GM12875 (cell line): ENCODE measurements around the gene H2BK1.

Source experiments
- H3K4me3 ChIP-seq: one replicate; pipeline ENCODE4 v1.5.1; 2011; ENCODE audit warnings: low read depth, low read length, control low read depth
- TF ChIP-seq, protein P1 (sequence below): IDR thresholded peaks from 2 replicates; pipeline ENCODE4 v1.5.1; 2011; ENCODE audit warnings: low read depth, mild to moderate bottlenecking, control low read depth, inconsistent platforms, low read length, moderate library complexity, borderline replicate concordance; ENCODE audit not compliant: insufficient read depth

The H2BK1 gene

DNA sequence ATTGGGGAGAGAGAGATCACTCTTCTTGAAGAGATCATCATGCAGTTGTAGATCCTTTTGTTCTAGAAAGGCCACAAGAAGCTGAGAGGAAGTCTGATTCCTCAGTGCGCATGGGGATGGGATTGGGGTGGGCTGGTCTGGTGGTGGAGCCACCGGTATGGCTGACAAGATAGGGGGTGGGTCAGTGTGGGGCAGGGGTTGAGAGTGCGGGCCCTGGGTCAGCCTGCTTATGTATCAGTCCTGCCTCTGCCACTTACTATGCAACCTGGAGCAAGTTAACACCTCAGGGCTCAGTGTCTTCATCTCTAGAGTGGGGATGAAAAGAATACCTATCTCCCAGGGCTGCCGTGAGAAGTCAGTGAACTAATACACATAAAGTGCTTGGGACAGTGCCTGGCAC is 30.2 kb upstream of the H2BK1 start:
- TF ChIP-seq, protein P1, sequence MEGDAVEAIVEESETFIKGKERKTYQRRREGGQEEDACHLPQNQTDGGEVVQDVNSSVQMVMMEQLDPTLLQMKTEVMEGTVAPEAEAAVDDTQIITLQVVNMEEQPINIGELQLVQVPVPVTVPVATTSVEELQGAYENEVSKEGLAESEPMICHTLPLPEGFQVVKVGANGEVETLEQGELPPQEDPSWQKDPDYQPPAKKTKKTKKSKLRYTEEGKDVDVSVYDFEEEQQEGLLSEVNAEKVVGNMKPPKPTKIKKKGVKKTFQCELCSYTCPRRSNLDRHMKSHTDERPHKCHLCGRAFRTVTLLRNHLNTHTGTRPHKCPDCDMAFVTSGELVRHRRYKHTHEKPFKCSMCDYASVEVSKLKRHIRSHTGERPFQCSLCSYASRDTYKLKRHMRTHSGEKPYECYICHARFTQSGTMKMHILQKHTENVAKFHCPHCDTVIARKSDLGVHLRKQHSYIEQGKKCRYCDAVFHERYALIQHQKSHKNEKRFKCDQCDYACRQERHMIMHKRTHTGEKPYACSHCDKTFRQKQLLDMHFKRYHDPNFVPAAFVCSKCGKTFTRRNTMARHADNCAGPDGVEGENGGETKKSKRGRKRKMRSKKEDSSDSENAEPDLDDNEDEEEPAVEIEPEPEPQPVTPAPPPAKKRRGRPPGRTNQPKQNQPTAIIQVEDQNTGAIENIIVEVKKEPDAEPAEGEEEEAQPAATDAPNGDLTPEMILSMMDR = no peak
- no peak overlapping the region for H3K4me3 ChIP-seq

DNA sequence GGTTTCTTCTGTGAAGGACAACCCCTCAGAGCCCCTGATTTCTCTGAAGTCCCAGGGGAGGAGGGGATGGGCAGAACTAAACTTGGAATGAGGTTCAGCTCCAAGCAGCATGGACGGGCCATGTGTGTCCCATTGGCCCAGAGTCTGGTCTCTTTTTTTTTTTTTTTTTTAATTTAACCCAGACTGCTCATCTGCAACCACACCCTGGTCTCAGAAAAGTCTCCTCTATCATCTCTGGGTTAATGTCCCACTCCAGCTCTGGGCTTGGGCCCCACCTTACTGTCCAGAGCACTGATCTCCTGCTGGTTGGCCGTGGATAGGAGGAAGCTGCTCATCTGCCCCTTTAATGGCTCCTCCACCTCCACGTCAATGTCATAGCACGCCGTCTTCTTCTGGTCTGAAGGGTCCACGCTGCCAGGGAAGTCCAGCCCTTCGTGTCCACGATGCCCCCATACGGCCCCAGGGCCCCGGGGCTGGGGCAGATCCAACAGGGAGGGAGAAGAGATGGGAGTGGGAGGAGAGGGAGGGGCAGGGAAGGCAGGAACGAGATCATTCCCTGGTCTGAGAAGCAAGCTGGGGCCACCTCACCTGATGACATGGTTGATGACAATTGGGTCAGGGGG is 29.7 kb upstream of the H2BK1 start:
- TF ChIP-seq, protein P1 = no peak
- no peak overlapping the region for H3K4me3 ChIP-seq

DNA sequence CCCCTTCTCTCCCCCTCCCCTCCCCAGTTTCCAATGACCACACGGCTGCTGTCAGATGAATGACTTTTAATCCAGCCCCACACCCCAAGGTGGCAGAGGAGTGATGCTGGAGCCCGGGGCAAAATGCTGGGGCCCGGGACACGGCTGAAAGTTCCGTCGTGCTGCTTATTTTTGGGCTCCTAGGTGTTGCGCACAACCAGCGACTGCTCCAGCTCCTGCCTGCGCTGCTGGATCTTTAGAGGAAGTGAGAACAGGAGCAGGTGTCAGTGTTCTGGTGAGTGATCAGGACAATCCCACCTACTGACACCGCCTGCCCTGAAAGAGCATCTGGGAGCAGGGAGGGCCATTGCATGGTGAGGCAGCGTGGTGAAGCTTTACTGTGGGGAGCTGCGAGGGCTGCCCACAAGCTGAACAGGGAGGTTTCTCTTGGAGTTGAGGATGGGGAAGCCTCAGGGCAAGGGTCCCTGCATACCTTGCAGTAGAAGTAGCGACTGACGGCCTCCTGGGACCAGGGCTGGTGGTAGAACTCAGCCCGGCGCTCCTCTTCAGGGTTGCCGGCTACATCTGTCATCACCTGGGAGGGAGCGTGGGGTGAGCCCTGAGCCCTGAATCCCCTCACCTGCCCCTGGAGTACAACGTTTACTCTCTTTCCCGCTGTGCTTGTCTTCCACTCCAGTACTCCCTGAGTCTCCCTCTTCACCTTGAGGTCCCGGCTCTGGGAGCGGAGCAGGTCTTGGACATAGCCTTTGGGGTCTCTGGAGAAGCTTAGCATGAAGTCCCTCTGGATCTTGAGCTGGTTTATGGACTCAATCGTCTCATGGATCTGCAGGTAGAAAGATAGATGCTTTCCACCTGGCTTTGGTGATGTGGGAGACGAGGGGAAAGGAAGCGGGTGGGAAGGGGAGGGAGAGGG is 28.9 kb upstream of the H2BK1 start:
- no peak overlapping the region for H3K4me3 ChIP-seq
- TF ChIP-seq, protein P1 = no peak

DNA sequence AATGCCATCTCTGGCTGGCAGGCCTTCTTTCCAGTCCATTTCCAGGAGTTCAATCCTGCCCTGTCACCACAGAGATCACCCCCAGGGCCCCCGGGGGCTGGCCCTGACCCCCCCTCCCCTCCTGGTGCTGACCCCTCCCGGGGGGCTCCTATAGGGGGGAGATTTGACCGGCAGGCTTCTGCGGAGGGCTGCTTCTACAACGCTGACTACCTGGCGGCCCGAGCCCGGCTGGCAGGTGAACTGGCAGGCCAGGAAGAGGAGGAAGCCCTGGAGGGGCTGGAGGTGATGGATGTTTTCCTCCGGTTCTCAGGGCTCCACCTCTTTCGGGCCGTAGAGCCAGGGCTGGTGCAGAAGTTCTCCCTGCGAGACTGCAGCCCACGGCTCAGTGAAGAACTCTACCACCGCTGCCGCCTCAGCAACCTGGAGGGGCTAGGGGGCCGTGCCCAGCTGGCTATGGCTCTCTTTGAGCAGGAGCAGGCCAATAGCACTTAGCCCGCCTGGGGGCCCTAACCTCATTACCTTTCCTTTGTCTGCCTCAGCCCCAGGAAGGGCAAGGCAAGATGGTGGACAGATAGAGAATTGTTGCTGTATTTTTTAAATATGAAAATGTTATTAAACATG is 28.0 kb upstream of the H2BK1 start:
- H3K4me3 ChIP-seq = no peak overlapping the region
- TF ChIP-seq, protein P1 = no peak

DNA sequence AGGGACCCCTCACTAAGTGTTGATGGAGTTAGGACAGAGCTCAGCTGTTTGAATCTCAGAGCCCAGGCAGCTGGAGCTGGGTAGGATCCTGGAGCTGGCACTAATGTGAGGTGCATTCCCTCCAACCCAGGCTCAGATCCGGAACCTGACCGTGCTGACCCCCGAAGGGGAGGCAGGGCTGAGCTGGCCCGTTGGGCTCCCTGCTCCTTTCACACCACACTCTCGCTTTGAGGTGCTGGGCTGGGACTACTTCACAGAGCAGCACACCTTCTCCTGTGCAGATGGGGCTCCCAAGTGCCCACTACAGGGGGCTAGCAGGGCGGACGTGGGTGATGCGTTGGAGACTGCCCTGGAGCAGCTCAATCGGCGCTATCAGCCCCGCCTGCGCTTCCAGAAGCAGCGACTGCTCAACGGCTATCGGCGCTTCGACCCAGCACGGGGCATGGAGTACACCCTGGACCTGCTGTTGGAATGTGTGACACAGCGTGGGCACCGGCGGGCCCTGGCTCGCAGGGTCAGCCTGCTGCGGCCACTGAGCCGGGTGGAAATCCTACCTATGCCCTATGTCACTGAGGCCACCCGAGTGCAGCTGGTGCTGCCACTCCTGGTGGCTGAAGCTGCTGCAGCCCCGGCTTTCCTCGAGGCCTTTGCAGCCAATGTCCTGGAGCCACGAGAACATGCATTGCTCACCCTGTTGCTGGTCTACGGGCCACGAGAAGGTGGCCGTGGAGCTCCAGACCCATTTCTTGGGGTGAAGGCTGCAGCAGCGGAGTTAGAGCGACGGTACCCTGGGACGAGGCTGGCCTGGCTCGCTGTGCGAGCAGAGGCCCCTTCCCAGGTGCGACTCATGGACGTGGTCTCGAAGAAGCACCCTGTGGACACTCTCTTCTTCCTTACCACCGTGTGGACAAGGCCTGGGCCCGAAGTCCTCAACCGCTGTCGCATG is 27.2 kb upstream of the H2BK1 start:
- H3K4me3 ChIP-seq = no peak overlapping the region
- TF ChIP-seq, protein P1 = no peak

DNA sequence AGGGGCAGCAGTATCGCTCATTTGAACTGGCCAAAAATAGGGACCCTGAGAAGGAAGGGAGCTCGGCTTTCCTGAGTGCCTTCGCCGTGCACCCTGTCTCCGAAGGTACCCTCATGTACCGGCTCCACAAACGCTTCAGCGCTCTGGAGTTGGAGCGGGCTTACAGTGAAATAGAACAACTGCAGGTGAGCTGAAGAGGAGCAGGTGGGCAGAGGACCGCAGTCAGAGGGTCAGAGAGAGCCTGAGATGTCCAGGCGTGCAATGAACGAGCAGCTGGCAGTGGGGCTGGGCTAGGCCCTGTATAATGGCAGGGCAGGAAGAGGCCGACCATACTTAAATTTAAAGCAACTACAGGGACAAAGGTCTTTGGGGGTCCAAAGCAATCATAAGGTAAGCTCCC is 26.1 kb upstream of the H2BK1 start:
- TF ChIP-seq, protein P1 = no peak
- H3K4me3 ChIP-seq = no peak overlapping the region
